H9 (cell line): Measurements from ENCODE around the gene SCP2. TPM values are rescaled to one million over a fixed set of nuclear protein-coding genes. Genes with fewer than 3 reads are reported as not detected.

Source experiments
- DNase-seq: peaks from one replicate; pipeline ENCODE4 v3.0.0-alpha.2; 2017
- H2AFZ ChIP-seq: one replicate; pipeline ENCODE4 v1.6.1; 2013; ENCODE audit warnings: mild to moderate bottlenecking, low read length, control low read depth, moderate library complexity
- H2AK5ac ChIP-seq: 2 replicates; pipeline ENCODE4 v1.6.1; 2013; ENCODE audit warnings: low read length, control low read depth, mixed read lengths; ENCODE audit not compliant: insufficient read length
- H2BK120ac ChIP-seq: one replicate; pipeline ENCODE4 v1.6.1; 2013; ENCODE audit warnings: low read depth, mild to moderate bottlenecking, low read length, control low read depth, inconsistent platforms; ENCODE audit not compliant: poor library complexity, severe bottlenecking
- H2BK12ac ChIP-seq: 2 replicates; pipeline ENCODE4 v1.6.1; 2013; ENCODE audit warnings: low read length, control low read depth, mixed read lengths, low read depth; ENCODE audit not compliant: insufficient read length
- H2BK15ac ChIP-seq: 2 replicates; pipeline ENCODE4 v1.6.1; 2013; ENCODE audit warnings: low read depth, low read length, control low read depth
- H2BK20ac ChIP-seq: one replicate; pipeline ENCODE4 v1.6.1; 2013; ENCODE audit warnings: low read depth, mild to moderate bottlenecking, low read length, control low read depth, inconsistent platforms; ENCODE audit not compliant: poor library complexity, severe bottlenecking
- H2BK5ac ChIP-seq: 2 replicates; pipeline ENCODE4 v1.6.1; 2013; ENCODE audit warnings: low read length, control low read depth, mixed read lengths; ENCODE audit not compliant: insufficient read length
- H3K14ac ChIP-seq: 2 replicates; pipeline ENCODE4 v1.6.1; 2013; ENCODE audit warnings: low read length, control low read depth; ENCODE audit not compliant: insufficient read depth
- H3K18ac ChIP-seq: 2 replicates; pipeline ENCODE4 v1.6.1; 2013; ENCODE audit warnings: low read depth, mild to moderate bottlenecking, mixed read lengths, low read length, control low read depth; ENCODE audit not compliant: insufficient read length
- H3K23ac ChIP-seq: 2 replicates; pipeline ENCODE4 v1.6.1; 2013; ENCODE audit warnings: low read length, control low read depth, mixed read lengths, low read depth; ENCODE audit not compliant: insufficient read length
- H3K23me2 ChIP-seq: 2 replicates; pipeline ENCODE4 v1.6.1; 2013; ENCODE audit warnings: low read depth, mild to moderate bottlenecking, mixed read lengths, low read length, control low read depth; ENCODE audit not compliant: insufficient read length, poor library complexity, severe bottlenecking
- H3K27ac ChIP-seq: 2 replicates; pipeline ENCODE4 v1.5.1; 2013; ENCODE audit warnings: low read length, control low read depth, mixed read lengths, low read depth; ENCODE audit not compliant: insufficient read length
- H3K27me3 ChIP-seq: 2 replicates; pipeline ENCODE4 v1.6.1; 2013; ENCODE audit warnings: low read length, control low read depth, inconsistent platforms; ENCODE audit not compliant: insufficient read depth
- H3K4ac ChIP-seq: 2 replicates; pipeline ENCODE4 v1.6.1; 2013; ENCODE audit warnings: low read depth, mild to moderate bottlenecking, control low read depth, inconsistent platforms, low read length, moderate library complexity
- H3K4me1 ChIP-seq: 2 replicates; pipeline ENCODE4 v1.6.1; 2013; ENCODE audit warnings: low read length, control low read depth, inconsistent platforms; ENCODE audit not compliant: insufficient read depth
- H3K4me2 ChIP-seq: 2 replicates; pipeline ENCODE4 v1.6.1; 2013; ENCODE audit warnings: low read length, control low read depth, mixed read lengths; ENCODE audit not compliant: insufficient read length, insufficient read depth
- H3K56ac ChIP-seq: 2 replicates; pipeline ENCODE4 v1.6.1; 2013; ENCODE audit warnings: low read depth, mild to moderate bottlenecking, mixed read lengths, low read length, control low read depth; ENCODE audit not compliant: insufficient read length
- H3K79me1 ChIP-seq: 2 replicates; pipeline ENCODE4 v1.6.1; 2013; ENCODE audit warnings: low read depth, mild to moderate bottlenecking, moderate library complexity, low read length, control low read depth, inconsistent platforms; ENCODE audit not compliant: insufficient read depth, poor library complexity, severe bottlenecking
- H3K79me2 ChIP-seq: 2 replicates; pipeline ENCODE4 v1.6.1; 2013; ENCODE audit warnings: low read length, control low read depth, inconsistent platforms; ENCODE audit not compliant: insufficient read depth
- H3K9ac ChIP-seq: 2 replicates; pipeline ENCODE4 v1.6.1; 2013; ENCODE audit warnings: low read length, control low read depth, mixed read lengths; ENCODE audit not compliant: insufficient read length; ENCODE audit errors: extremely low read depth
- H3K9me3 ChIP-seq: one replicate; pipeline ENCODE4 v1.6.1; 2013; ENCODE audit warnings: low read depth, low read length, inconsistent platforms; ENCODE audit not compliant: control insufficient read depth
- H3T11ph ChIP-seq: one replicate; pipeline ENCODE4 v1.6.1; 2013; ENCODE audit warnings: mild to moderate bottlenecking, low read length, control low read depth, inconsistent platforms
- H4K20me1 ChIP-seq: one replicate; pipeline ENCODE4 v1.6.1; 2013; ENCODE audit not compliant: control insufficient read depth, insufficient read length, insufficient read depth
- H4K5ac ChIP-seq: 2 replicates; pipeline ENCODE4 v1.6.1; 2013; ENCODE audit warnings: low read depth, mild to moderate bottlenecking, mixed read lengths, low read length, control low read depth; ENCODE audit not compliant: insufficient read length
- H4K8ac ChIP-seq: replicated peaks from 2 replicates; pipeline ENCODE4 v1.6.1; 2013; ENCODE audit warnings: low read length, control low read depth, mixed read lengths, low read depth; ENCODE audit not compliant: insufficient read length
- H4K91ac ChIP-seq: 2 replicates; pipeline ENCODE4 v1.6.1; 2013; ENCODE audit warnings: low read depth, mild to moderate bottlenecking, moderate library complexity, mixed read lengths, low read length, control low read depth; ENCODE audit not compliant: insufficient read length
- H3K27ac Mint-ChIP-seq, 3 experiments: 2 replicates in 2 of 3; 3 replicates in 1 of 3; pipeline ENCODE4 v1.8.0; 2020 to 2021; ENCODE audit warnings: mixed read lengths in 3 of 3, mild to moderate bottlenecking in 1 of 3, moderate library complexity in 1 of 3
- H3K27me3 Mint-ChIP-seq: 2 replicates; pipeline ENCODE4 v1.8.0; 2021; ENCODE audit warnings: low read depth, mild to moderate bottlenecking, moderate library complexity, mixed read lengths
- H3K36me3 Mint-ChIP-seq, 3 experiments: 2 replicates in 2 of 3; 3 replicates in 1 of 3; pipeline ENCODE4 v1.8.0; 2020 to 2021; ENCODE audit warnings: low read depth in 3 of 3, mixed read lengths in 3 of 3; ENCODE audit not compliant: insufficient read depth in 1 of 3
- H3K4me1 Mint-ChIP-seq, 2 experiments: 2 replicates each; pipeline ENCODE4 v1.8.0; 2020; ENCODE audit warnings: mixed read lengths in 2 of 2
- H3K4me3 Mint-ChIP-seq, 2 experiments: 2 replicates in 1 of 2; 3 replicates in 1 of 2; pipeline ENCODE4 v1.8.0; 2020 to 2021; ENCODE audit warnings: mild to moderate bottlenecking in 2 of 2, mixed read lengths in 2 of 2, moderate library complexity in 1 of 2
- H3K9me3 Mint-ChIP-seq, 2 experiments: 2 replicates in 1 of 2; 3 replicates in 1 of 2; pipeline ENCODE4 v1.8.0; 2020; ENCODE audit warnings: mild to moderate bottlenecking in 2 of 2, mixed read lengths in 2 of 2, moderate library complexity in 1 of 2
- CTCF ChIP-seq: fragments of 200-600 bp; sonication (generic); conservative IDR thresholded peaks from 3 replicates; pipeline ENCODE4 v1.8.0; 2021; ENCODE audit warnings: antibody characterized with exemption, mild to moderate bottlenecking
- WGBS: extraction: QIAGEN DNeasy Blood & Tissue Kit; methylation state at CpG from one replicate; pipeline ENCODE4 v1.1.7; 2013; ENCODE audit warnings: missing lambda C conversion rate, low lambda C conversion rate, mixed read lengths; ENCODE audit not compliant: insufficient read length; ENCODE audit errors: extremely low coverage; 5-methylcytosine and 5-hydroxymethylcytosine counted together
- total RNA-seq: library from RNA; stranded (reverse); gene quantifications from 2 replicates; pipeline ENCODE4 v1.2.1, GENCODE V29; 2021

The SCP2 gene
- total RNA-seq, 1 experiment from 2014 or later, result 48.8 TPM

DNA sequence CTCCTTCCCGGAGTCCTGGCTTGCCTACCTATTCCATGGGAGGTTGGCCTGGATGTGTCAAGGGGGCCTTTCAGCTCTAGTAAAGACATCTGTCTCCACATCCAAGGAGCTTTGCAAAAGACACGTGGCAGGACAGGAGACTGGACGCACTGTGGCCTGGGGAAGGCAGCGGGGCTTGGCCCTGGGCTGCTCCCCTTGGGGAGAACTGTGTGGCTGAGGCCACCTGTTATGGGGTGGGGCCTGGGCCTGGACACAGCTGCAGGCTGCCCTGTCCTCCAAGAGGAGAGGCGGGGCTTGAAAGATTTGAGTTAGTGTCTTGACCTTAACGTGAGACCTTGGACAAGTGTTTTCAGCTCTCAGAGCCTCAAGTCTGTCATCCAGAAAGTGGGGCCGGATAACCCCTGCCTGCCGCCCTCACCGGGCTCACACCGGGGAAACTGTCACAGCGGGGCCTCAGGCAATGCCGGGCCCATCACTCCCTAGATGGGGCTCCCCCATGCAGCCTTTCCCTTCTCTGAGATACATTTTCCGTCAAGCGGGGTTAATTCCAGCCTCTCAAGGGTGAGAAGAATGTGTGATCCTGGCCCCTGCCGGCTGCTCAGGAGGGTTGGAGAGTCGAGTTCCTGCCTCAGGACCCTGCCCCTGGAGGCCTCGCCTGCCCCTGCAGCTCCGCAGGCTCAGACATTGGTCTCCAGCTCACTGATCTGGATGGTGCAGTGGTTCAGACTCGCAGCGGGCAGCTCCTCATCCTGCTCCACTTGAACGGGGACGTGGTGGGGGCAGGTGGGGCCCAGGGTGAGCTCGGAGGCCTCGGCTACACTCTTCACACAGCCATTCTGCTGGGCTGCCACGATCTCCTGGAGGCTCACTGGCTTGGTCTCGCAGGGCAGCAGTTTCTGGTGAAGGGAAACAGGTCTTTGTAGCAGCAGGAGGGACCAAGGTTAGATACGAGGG is 160.5 kb downstream of the SCP2 start:
- TF ChIP-seq CTCF, result peak; percentile 61
- Histone ChIP-seq H3K23me2 (no peaks in the 10 kb centered on the region), H2BK5ac (no peak overlapping the region), H3K27me3 (no peaks in the 10 kb centered on the region), H4K5ac (no peak overlapping the region), H3K9me3 (no peaks in the 10 kb centered on the region), H3K79me2 (no peaks in the 10 kb centered on the region), H3K27ac (no peak overlapping the region), H4K20me1 (no peaks in the 10 kb centered on the region), H3K14ac (no peak overlapping the region), H2AK5ac (no peak overlapping the region), H3K4me2 (no peak overlapping the region), H2BK12ac (no peak overlapping the region), H3K4me1 (peaks cover 2% of the 10 kb centered on the region; the same call in 1 of the 2 replicates), H3K23ac (no peak overlapping the region), H3K56ac (no peak overlapping the region), H2BK20ac (no peak overlapping the region), H4K91ac (no peak overlapping the region), H3T11ph (no peak overlapping the region), H3K79me1 (no peaks in the 10 kb centered on the region), H3K4ac (no peak overlapping the region), H3K18ac (no peak overlapping the region), H2BK120ac (no peak overlapping the region), H4K8ac (no peak overlapping the region), H3K9ac (no peak overlapping the region), H2AFZ (no peak overlapping the region), H2BK15ac (no peak overlapping the region)
- Mint-ChIP-seq H3K27me3 (peaks cover 11% of the 10 kb centered on the region), H3K9me3 (no peaks in the 10 kb centered on the region), H3K27ac (peak overlapping the region in 1 of 3 experiments; percentile 44; a peak in 1 of 7 replicates), H3K36me3 (no peaks in the 10 kb centered on the region; a peak in 1 of 7 replicates), H3K4me3 (no peak overlapping the region), H3K4me1 (peaks cover 4 to 17% of the 10 kb centered on the region in 2 experiments; a peak in 3 of 4 replicates)
- peak; percentile 79 for DNase-seq
- no CpG with 5 or more reads among the region's 27 CpGs for WGBS
